ENCODE data around the gene CCL2. TPM values are rescaled to one million over a fixed set of nuclear protein-coding genes. Genes with fewer than 3 reads are reported as not detected.
"Not testable (repeated sequence)": the region's sequence is repeated elsewhere in the genome, so short reads cannot be mapped to it uniquely, and the experiment has no call there.

Gene CCL2
- 100 to 1,000 TPM in 2 of 3 donors, 10 to 100 TPM in 1; 26.4 to 781 (median 278) TPM for polyA plus RNA-seq

- WGBS, 3 donors, result 3 to 7% (median 6%) methylated on average over 11 of the region's 11 CpGs
- peak within 1 kb of the TSS; percentile 75 for H3K27ac ChIP-seq (ENCODE audit: low read depth, low read length)
These were observed at the start of gene CCL2 for GRCh38 chr17:34254651-34255380. Gene CCL2, plus strand, starts transcription at chr17:34255285. Its CDS starts 65 bp downstream, at chr17:34255350.

DNA sequence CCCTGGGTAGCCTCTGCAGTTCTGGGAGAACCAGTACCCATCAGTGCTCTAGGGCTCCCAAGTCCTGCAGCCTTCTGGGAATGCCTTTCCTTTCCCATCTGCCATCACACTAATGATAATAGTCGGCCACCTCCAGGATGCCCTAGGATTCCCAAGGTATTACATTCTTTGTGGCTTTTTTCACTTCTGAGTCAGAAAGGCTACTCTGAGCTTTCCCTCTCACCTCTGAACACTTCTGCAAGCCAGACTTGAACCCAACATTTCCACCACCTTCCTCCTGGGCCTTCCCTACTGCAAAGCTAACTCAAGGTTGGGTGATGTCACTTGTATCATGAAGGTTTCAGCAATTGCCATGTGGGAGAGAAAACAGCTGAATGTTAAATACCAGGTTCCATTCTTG, 49.7 kb upstream of the CCL2 start:
- 81 to 95% (median 90%) methylated on average over 1 of the region's 1 CpG for WGBS, 3 donors
- H3K27ac ChIP-seq (ENCODE audit: low read depth, low read length), result no peak overlapping the region

GRCh38 chr17:34206569-34206968, 48.5 kb upstream of the CCL2 start:
- WGBS, 3 donors, result 54 to 71% (median 56%) methylated on average over 3 of the region's 3 CpGs
- no peak overlapping the region for H3K27ac ChIP-seq (ENCODE audit: low read depth, low read length)

DNA sequence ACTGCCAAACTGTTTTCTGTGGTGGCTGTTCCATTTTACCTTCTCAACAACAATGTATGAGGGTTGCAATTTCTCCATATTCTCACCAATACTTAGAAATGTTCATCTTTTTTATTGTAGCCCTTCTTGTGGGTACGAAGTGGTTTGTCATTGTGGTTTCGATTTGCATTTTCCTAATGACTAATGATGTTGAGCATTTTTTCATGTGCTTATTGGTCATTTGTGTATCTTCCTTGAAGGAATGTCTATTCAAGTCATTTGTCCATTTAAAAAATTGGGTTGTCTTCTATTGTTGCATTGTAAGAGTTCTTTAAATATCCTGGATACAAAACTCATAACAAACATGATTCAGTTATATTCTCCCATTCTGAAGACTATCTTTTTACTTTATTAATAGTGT, 47.5 kb upstream of the CCL2 start:
- no peak overlapping the region for H3K27ac ChIP-seq (ENCODE audit: low read depth, low read length)
- 82 to 91% (median 83%) methylated on average over 2 of the region's 2 CpGs for WGBS, 3 donors

DNA sequence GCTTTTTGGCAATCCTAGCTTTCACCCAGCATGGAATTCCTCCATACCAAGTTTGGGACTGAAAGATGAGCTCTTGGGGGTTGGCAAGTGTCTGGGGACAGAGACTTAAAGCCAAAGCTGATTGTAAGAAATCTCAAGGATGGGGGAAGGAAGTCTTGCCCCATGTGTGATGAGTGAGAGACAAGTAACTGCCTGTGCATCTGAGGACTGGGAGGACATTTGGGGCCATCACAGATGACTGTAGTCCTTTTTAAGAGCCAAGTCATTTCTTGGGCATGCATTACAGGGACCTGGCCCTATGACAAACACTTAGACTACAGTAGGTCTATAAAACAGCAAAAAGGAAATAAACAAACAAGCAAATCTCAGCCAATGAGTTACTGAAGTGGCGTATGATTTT, 36.3 kb upstream of the CCL2 start:
- H3K27ac ChIP-seq (ENCODE audit: low read depth, low read length), result no peak overlapping the region
- 34 to 96% (median 94%) methylated on average over 1 of the region's 1 CpG for WGBS, 3 donors

GRCh38 chr17:34219405-34219804, 35.7 kb upstream of the CCL2 start:
- no peak overlapping the region for H3K27ac ChIP-seq (ENCODE audit: low read depth, low read length)
- WGBS, 3 donors, result 79 to 85% (median 82%) methylated on average over 2 of the region's 2 CpGs

DNA sequence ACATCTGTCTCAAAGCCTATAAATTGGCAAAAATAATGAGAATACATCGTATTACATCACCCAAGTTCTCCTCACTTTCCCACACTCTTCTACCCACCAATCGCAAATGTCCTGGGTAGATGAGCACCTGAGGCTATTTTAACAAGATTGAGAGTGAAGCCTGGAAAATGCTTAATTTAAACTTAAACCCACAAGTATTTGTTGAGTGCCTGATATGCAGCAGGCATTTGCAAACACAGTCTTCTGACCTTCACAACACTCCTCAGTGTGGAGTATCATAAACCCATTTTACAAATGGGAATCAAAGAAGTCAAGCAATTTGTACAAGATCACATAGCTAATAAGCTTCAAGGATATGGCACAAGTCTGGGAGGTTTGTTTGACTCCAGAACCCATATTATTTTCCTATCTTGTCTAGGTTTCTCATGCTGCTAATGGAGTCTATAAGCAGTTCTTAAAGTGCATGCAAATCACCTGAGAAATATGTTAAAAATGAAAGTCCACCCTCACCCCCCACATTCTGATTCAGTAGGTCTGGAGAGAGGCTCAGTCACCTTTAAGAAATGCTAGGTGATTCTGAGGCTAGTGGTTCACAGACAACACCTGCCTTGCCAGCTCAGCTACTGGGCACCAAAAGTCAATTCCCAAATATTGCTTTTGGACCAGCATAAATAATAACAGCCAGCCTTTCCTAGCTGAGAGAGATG, 34.9 kb upstream of the CCL2 start:
- WGBS, 3 donors, result 78 to 98% (median 96%) methylated on average over 2 of the region's 2 CpGs

DNA sequence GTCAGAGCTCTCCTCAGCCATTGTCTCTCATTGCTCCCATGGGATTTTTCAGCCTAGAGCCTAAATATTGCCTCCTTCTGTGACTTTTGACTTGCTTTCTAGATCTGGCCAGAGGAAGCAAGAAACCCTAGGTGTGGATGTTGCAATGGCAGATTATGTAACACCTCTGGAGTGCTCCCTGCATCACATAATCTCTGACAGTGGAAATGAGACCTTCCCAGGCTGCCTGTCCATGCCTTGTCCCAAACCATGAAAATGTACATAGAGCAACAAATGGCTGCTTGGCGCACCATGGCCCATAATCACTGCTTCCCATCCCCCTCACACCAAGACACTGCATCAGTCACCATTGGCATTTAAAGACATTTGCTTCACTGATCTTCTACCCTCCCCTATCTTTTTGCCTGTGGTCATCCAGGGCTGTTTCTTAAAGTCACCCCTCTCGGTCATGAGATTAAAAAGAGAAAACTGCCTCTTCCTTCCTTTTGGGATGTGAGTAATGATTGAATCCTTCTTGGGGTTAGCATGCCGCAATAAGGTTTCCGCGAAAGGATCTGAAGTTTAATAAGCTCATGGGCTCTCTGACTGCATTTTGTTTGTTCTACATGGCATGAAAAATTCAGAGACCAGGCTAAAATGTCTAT, 34.2 kb upstream of the CCL2 start:
- no peak overlapping the region for H3K27ac ChIP-seq (ENCODE audit: low read depth, low read length)
- WGBS, 3 donors, result 59 to 87% (median 71%) methylated on average over 5 of the region's 5 CpGs

More for the DNA sequence above, 34.9 kb upstream of the CCL2 start:
- H3K27ac ChIP-seq (ENCODE audit: low read depth, low read length), result no peak overlapping the region

- no peak overlapping the region for H3K27ac ChIP-seq (ENCODE audit: low read depth, low read length)
- WGBS, 3 donors, result 66 to 85% (median 84%) methylated on average over 4 of the region's 4 CpGs
These were observed 33.7 kb upstream of the CCL2 start for GRCh38 chr17:34221411-34221810.

- H3K27ac ChIP-seq (ENCODE audit: low read depth, low read length), result no peak overlapping the region
- 49 to 68% (median 58%) methylated on average over 3 of the region's 3 CpGs for WGBS, 3 donors
These were observed 32.2 kb upstream of the CCL2 start for GRCh38 chr17:34222722-34223497.

DNA sequence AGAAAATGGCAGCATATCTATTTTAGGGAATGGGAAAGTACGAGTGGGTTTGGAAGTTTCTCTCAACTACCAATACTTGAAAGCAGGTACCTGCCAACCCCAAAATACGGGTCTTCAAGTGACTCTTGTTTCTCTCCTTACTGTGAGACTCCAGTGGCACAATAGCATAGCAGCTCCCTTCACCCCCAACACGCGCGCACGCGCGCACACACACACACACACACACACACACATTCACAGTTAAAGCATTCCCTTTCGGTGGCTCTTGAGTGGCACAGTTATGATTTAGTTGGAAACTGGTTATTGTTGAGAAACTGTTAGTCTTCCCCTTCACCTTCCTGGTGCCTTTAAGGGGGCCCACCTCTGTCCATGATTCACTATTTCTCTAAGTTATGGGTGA, 30.0 kb upstream of the CCL2 start:
- 77 to 89% (median 83%) methylated on average over 9 of the region's 9 CpGs for WGBS, 3 donors
- no peak overlapping the region for H3K27ac ChIP-seq (ENCODE audit: low read depth, low read length)

DNA sequence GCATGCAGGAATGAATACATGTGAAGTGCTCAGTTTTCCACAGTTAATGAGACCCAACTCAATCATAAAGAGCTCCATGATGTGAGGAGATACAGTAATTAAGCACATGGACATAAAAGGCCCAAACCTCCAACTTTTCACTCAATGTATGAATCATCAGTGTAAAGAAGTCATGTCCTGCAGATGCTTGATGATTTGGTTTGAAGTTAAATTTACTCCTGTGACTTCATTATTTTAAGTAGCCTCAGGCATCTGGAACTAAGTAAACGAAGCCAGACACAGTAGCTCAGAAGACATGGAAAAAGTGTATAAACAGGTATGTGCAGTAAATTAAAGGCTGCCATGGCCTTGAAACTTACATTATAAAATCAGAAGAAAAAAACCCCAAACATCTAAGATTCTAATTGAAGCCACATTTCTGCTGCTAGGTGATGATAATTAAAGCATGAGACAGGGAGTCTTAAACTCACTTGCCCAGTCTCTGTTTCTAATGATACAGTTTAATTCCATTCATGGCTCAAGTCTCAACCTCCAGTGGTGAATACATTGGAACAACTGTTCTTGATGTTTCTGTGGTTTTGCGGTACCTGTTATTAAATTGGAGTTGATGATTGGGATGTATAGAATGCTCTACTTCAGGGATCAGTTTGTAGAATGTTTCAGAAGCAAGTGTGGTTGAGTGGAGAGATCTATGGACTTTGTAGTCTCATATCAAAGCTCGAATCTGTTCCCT, 28.9 kb upstream of the CCL2 start:
- 71 to 93% (median 92%) methylated on average over 3 of the region's 3 CpGs for WGBS, 3 donors
- H3K27ac ChIP-seq (ENCODE audit: low read depth, low read length), result no peak overlapping the region

DNA sequence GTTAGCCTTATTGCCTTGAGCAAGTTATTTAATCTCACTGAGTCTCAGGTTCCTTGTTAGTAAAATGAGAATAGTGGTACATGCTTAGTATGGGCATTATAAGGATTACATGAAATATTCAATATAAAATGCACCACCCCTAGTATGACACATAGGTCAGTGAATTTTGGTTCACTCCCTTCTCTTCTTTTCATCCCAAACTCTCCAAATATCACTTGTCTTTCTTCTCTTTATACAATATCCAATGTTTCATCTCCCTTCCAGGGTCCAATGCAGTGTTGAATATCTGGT, 28.4 kb upstream of the CCL2 start:
- no peak overlapping the region for H3K27ac ChIP-seq (ENCODE audit: low read depth, low read length)

DNA sequence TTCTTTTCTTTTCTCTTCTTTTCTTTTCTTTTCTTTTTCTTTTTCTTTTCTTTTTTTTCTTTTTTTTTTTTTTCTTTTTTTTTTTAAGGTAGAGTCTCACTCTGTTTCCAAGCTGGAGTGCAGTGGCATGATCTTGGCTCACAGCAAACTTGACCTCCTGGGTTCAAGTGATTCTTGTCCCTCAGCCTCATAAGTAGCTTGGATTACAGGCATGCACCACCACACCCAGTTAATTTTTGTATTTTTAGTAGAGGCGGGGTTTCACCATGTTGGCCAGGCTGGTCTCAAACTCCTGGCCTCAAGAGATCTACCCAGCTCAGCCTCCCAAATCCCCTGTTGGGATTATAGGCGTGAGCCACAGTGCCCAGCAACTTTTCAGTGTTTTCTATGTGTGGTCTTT, 27.8 kb upstream of the CCL2 start:
- WGBS, 3 donors, result 72 to 93% (median 85%) methylated on average over 2 of the region's 2 CpGs

GRCh38 chr17:34227707-34228106, 27.4 kb upstream of the CCL2 start:
- H3K27ac ChIP-seq (ENCODE audit: low read depth, low read length), result no peak overlapping the region
- WGBS, 3 donors, result 51 to 81% (median 76%) methylated on average over 3 of the region's 3 CpGs

More for the DNA sequence above, 27.8 kb upstream of the CCL2 start:
- H3K27ac ChIP-seq (ENCODE audit: low read depth, low read length), result not testable (repeated sequence)

- no peak overlapping the region for H3K27ac ChIP-seq (ENCODE audit: low read depth, low read length)
- WGBS, 3 donors, result 79 to 85% (median 84%) methylated on average over 4 of the region's 4 CpGs
These were observed 26.3 kb upstream of the CCL2 start for GRCh38 chr17:34228781-34229180.

DNA sequence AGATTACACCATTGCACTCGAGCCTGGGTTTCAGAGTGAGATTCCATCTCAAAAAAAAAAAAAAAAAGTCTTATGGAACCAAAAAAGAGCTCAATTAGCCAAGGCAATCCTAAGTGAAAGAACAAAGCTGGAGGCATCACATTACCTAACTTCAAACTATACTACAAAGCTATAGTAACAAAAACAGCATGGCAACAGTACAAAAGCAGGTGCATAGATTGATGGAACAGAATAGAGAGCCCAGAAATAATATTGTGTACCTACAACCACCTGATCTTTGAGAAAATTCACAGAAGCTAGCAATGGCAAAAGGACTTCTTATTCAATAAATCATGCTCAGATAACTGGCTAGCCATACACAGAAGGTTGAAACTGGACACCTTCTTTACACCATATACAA, 24.7 kb upstream of the CCL2 start:
- WGBS, 3 donors, result 55 to 94% (median 90%) methylated on average over 1 of the region's 1 CpG
- H3K27ac ChIP-seq (ENCODE audit: low read depth, low read length), result no peak overlapping the region

GRCh38 chr17:34234616-34235015, 20.5 kb upstream of the CCL2 start:
- 83 to 90% (median 88%) methylated on average over 3 of the region's 3 CpGs for WGBS, 3 donors
- no peak overlapping the region for H3K27ac ChIP-seq (ENCODE audit: low read depth, low read length)
